Keratinocyte (primary cell): Measurements from ENCODE around the gene CNIH4.

Source experiments
- EZH2 ChIP-seq: IDR thresholded peaks from one replicate; pipeline ENCODE4 v1.6.1; 2012; ENCODE audit warnings: inconsistent platforms, mild to moderate bottlenecking, low read length, moderate library complexity
- TF ChIP-seq, protein P1 (sequence below), 3 experiments: IDR thresholded peaks in 1 of 3; conservative IDR thresholded peaks in 1 of 3; optimal IDR thresholded peaks in 1 of 3; 2 replicates in 2 of 3; 3 replicates in 1 of 3; pipeline versions ENCODE3 to v1.5.1; 2011; ENCODE audit warnings: low read length in 3 of 3, mild to moderate bottlenecking in 3 of 3, moderate library complexity in 2 of 3, control low read depth in 1 of 3, inconsistent platforms in 1 of 3; ENCODE audit not compliant: insufficient read depth in 2 of 3; ENCODE audit errors: extremely low read depth in 1 of 3

DNA sequence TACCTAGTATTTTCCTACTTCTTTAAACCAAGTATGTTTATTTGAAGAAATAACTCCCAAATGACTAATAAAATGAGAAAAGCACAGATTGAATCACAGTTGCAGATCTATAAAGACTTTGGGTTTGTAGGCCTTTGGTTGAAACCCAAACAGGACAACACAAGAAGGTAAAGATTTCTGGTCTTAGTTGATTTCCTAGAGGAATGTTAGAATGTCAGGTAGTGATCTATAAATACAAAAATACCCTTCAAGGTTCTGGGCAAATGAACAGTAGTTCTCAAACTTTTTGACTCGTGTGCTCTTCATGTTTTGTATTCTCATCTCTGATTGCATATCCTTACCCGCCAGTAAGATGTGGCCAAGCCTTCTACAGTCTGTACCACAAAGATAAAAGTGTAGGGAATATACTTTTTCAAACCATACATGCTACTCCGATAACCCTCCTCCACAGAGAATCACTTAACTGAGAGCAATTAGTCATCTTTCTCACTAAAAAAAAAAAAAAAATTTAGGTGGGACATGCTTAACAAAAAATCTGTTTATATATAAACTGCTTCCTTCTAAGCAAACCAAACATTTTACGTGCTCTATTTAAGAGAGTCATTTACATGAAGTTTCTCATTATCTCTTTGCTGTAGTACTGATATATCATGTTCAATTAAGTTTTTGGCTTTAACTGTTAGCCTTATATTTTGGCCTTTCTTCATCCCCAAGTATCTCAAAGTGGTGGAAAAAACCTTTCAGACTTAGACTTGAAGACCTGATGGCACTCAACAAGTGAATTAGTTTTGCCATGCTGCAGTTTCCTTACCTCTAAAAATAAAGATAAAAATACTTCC, 36.0 kb downstream of the CNIH4 start:
- TF ChIP-seq EZH2, result no peak
- TF ChIP-seq, protein P1, sequence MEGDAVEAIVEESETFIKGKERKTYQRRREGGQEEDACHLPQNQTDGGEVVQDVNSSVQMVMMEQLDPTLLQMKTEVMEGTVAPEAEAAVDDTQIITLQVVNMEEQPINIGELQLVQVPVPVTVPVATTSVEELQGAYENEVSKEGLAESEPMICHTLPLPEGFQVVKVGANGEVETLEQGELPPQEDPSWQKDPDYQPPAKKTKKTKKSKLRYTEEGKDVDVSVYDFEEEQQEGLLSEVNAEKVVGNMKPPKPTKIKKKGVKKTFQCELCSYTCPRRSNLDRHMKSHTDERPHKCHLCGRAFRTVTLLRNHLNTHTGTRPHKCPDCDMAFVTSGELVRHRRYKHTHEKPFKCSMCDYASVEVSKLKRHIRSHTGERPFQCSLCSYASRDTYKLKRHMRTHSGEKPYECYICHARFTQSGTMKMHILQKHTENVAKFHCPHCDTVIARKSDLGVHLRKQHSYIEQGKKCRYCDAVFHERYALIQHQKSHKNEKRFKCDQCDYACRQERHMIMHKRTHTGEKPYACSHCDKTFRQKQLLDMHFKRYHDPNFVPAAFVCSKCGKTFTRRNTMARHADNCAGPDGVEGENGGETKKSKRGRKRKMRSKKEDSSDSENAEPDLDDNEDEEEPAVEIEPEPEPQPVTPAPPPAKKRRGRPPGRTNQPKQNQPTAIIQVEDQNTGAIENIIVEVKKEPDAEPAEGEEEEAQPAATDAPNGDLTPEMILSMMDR (optimal IDR thresholded peaks at IDR 0.05 in 1 of 3, IDR thresholded peaks at IDR 0.05 in 1 of 3, conservative IDR thresholded peaks at IDR 0.05 in 1 of 3; ENCODE audit: extremely low read depth in 1 of 3, insufficient read depth in 2 of 3, low read length in 3 of 3), result no peak
